ENCODE measurements around the gene KMT2C. TPM values are rescaled to one million over a fixed set of nuclear protein-coding genes. Genes with fewer than 3 reads are reported as not detected.

Gene KMT2C
- total and polyA plus RNA-seq, 2 of the 8 experiments (the other 6 are each of a cell fraction or from before 2014, with no cell fraction given) = 9.1 to 40.8 TPM

Small RNA genes lying within 50 kb of the gene (small RNA-seq; reads per million reads assigned to genes)
- gene AC104692.1 (ENCODE audit: insufficient read depth) (not detected), gene AC104692.2 (ENCODE audit: insufficient read depth) (not detected), gene RF00019 (ENCODE audit: insufficient read depth) (not detected)

Other genes starting within 250 kb of the KMT2C start
- 32.1 and 34.0 TPM in 2 replicates for gene XRCC2, start 240.1 kb upstream of the KMT2C start, total RNA-seq (2021; fragmentation: NEBNext Ultra II Directional; extraction: Animal tissue kit (Norgen Biotek cat#: 25700))
- 14.3 and 14.6 TPM in 2 replicates for gene XRCC2, start 240.1 kb upstream of the KMT2C start, polyA plus RNA-seq (2011; rRNA removed)

Measured in H1 (cell line).